H9 (cell line): ENCODE data around the gene APOL5. TPM values are rescaled to one million over a fixed set of nuclear protein-coding genes. Genes with fewer than 3 reads are reported as not detected.
"Not testable (repeated sequence)": the region's sequence is repeated elsewhere in the genome, so short reads cannot be mapped to it uniquely, and the experiment has no call there.

Source experiments
- DNase-seq: peaks from one replicate; pipeline ENCODE4 v3.0.0-alpha.2; 2017
- H2AFZ ChIP-seq: one replicate; pipeline ENCODE4 v1.6.1; 2013; ENCODE audit warnings: mild to moderate bottlenecking, low read length, control low read depth, moderate library complexity
- H2AK5ac ChIP-seq: 2 replicates; pipeline ENCODE4 v1.6.1; 2013; ENCODE audit warnings: low read length, control low read depth, mixed read lengths; ENCODE audit not compliant: insufficient read length
- H2BK120ac ChIP-seq: one replicate; pipeline ENCODE4 v1.6.1; 2013; ENCODE audit warnings: low read depth, mild to moderate bottlenecking, low read length, control low read depth, inconsistent platforms; ENCODE audit not compliant: poor library complexity, severe bottlenecking
- H2BK12ac ChIP-seq: 2 replicates; pipeline ENCODE4 v1.6.1; 2013; ENCODE audit warnings: low read length, control low read depth, mixed read lengths, low read depth; ENCODE audit not compliant: insufficient read length
- H2BK15ac ChIP-seq: 2 replicates; pipeline ENCODE4 v1.6.1; 2013; ENCODE audit warnings: low read depth, low read length, control low read depth
- H2BK20ac ChIP-seq: one replicate; pipeline ENCODE4 v1.6.1; 2013; ENCODE audit warnings: low read depth, mild to moderate bottlenecking, low read length, control low read depth, inconsistent platforms; ENCODE audit not compliant: poor library complexity, severe bottlenecking
- H2BK5ac ChIP-seq: 2 replicates; pipeline ENCODE4 v1.6.1; 2013; ENCODE audit warnings: low read length, control low read depth, mixed read lengths; ENCODE audit not compliant: insufficient read length
- H3K14ac ChIP-seq: 2 replicates; pipeline ENCODE4 v1.6.1; 2013; ENCODE audit warnings: low read length, control low read depth; ENCODE audit not compliant: insufficient read depth
- H3K18ac ChIP-seq: 2 replicates; pipeline ENCODE4 v1.6.1; 2013; ENCODE audit warnings: low read depth, mild to moderate bottlenecking, mixed read lengths, low read length, control low read depth; ENCODE audit not compliant: insufficient read length
- H3K23ac ChIP-seq: 2 replicates; pipeline ENCODE4 v1.6.1; 2013; ENCODE audit warnings: low read length, control low read depth, mixed read lengths, low read depth; ENCODE audit not compliant: insufficient read length
- H3K23me2 ChIP-seq: 2 replicates; pipeline ENCODE4 v1.6.1; 2013; ENCODE audit warnings: low read depth, mild to moderate bottlenecking, mixed read lengths, low read length, control low read depth; ENCODE audit not compliant: insufficient read length, poor library complexity, severe bottlenecking
- H3K27ac ChIP-seq: 2 replicates; pipeline ENCODE4 v1.5.1; 2013; ENCODE audit warnings: low read length, control low read depth, mixed read lengths, low read depth; ENCODE audit not compliant: insufficient read length
- H3K27me3 ChIP-seq: 2 replicates; pipeline ENCODE4 v1.6.1; 2013; ENCODE audit warnings: low read length, control low read depth, inconsistent platforms; ENCODE audit not compliant: insufficient read depth
- H3K4ac ChIP-seq: 2 replicates; pipeline ENCODE4 v1.6.1; 2013; ENCODE audit warnings: low read depth, mild to moderate bottlenecking, control low read depth, inconsistent platforms, low read length, moderate library complexity
- H3K4me1 ChIP-seq: 2 replicates; pipeline ENCODE4 v1.6.1; 2013; ENCODE audit warnings: low read length, control low read depth, inconsistent platforms; ENCODE audit not compliant: insufficient read depth
- H3K4me2 ChIP-seq: 2 replicates; pipeline ENCODE4 v1.6.1; 2013; ENCODE audit warnings: low read length, control low read depth, mixed read lengths; ENCODE audit not compliant: insufficient read length, insufficient read depth
- H3K56ac ChIP-seq: 2 replicates; pipeline ENCODE4 v1.6.1; 2013; ENCODE audit warnings: low read depth, mild to moderate bottlenecking, mixed read lengths, low read length, control low read depth; ENCODE audit not compliant: insufficient read length
- H3K79me1 ChIP-seq: 2 replicates; pipeline ENCODE4 v1.6.1; 2013; ENCODE audit warnings: low read depth, mild to moderate bottlenecking, moderate library complexity, low read length, control low read depth, inconsistent platforms; ENCODE audit not compliant: insufficient read depth, poor library complexity, severe bottlenecking
- H3K79me2 ChIP-seq: 2 replicates; pipeline ENCODE4 v1.6.1; 2013; ENCODE audit warnings: low read length, control low read depth, inconsistent platforms; ENCODE audit not compliant: insufficient read depth
- H3K9ac ChIP-seq: 2 replicates; pipeline ENCODE4 v1.6.1; 2013; ENCODE audit warnings: low read length, control low read depth, mixed read lengths; ENCODE audit not compliant: insufficient read length; ENCODE audit errors: extremely low read depth
- H3K9me3 ChIP-seq: one replicate; pipeline ENCODE4 v1.6.1; 2013; ENCODE audit warnings: low read depth, low read length, inconsistent platforms; ENCODE audit not compliant: control insufficient read depth
- H3T11ph ChIP-seq: one replicate; pipeline ENCODE4 v1.6.1; 2013; ENCODE audit warnings: mild to moderate bottlenecking, low read length, control low read depth, inconsistent platforms
- H4K20me1 ChIP-seq: one replicate; pipeline ENCODE4 v1.6.1; 2013; ENCODE audit not compliant: control insufficient read depth, insufficient read length, insufficient read depth
- H4K5ac ChIP-seq: 2 replicates; pipeline ENCODE4 v1.6.1; 2013; ENCODE audit warnings: low read depth, mild to moderate bottlenecking, mixed read lengths, low read length, control low read depth; ENCODE audit not compliant: insufficient read length
- H4K8ac ChIP-seq: replicated peaks from 2 replicates; pipeline ENCODE4 v1.6.1; 2013; ENCODE audit warnings: low read length, control low read depth, mixed read lengths, low read depth; ENCODE audit not compliant: insufficient read length
- H4K91ac ChIP-seq: 2 replicates; pipeline ENCODE4 v1.6.1; 2013; ENCODE audit warnings: low read depth, mild to moderate bottlenecking, moderate library complexity, mixed read lengths, low read length, control low read depth; ENCODE audit not compliant: insufficient read length
- H3K27ac Mint-ChIP-seq, 3 experiments: 2 replicates in 2 of 3; 3 replicates in 1 of 3; pipeline ENCODE4 v1.8.0; 2020 to 2021; ENCODE audit warnings: mixed read lengths in 3 of 3, mild to moderate bottlenecking in 1 of 3, moderate library complexity in 1 of 3
- H3K27me3 Mint-ChIP-seq: 2 replicates; pipeline ENCODE4 v1.8.0; 2021; ENCODE audit warnings: low read depth, mild to moderate bottlenecking, moderate library complexity, mixed read lengths
- H3K36me3 Mint-ChIP-seq, 3 experiments: 2 replicates in 2 of 3; 3 replicates in 1 of 3; pipeline ENCODE4 v1.8.0; 2020 to 2021; ENCODE audit warnings: low read depth in 3 of 3, mixed read lengths in 3 of 3; ENCODE audit not compliant: insufficient read depth in 1 of 3
- H3K4me1 Mint-ChIP-seq, 2 experiments: 2 replicates each; pipeline ENCODE4 v1.8.0; 2020; ENCODE audit warnings: mixed read lengths in 2 of 2
- H3K4me3 Mint-ChIP-seq, 2 experiments: 2 replicates in 1 of 2; 3 replicates in 1 of 2; pipeline ENCODE4 v1.8.0; 2020 to 2021; ENCODE audit warnings: mild to moderate bottlenecking in 2 of 2, mixed read lengths in 2 of 2, moderate library complexity in 1 of 2
- H3K9me3 Mint-ChIP-seq, 2 experiments: 2 replicates in 1 of 2; 3 replicates in 1 of 2; pipeline ENCODE4 v1.8.0; 2020; ENCODE audit warnings: mild to moderate bottlenecking in 2 of 2, mixed read lengths in 2 of 2, moderate library complexity in 1 of 2
- WGBS: extraction: QIAGEN DNeasy Blood & Tissue Kit; methylation state at CpG from one replicate; pipeline ENCODE4 v1.1.7; 2013; ENCODE audit warnings: missing lambda C conversion rate, low lambda C conversion rate, mixed read lengths; ENCODE audit not compliant: insufficient read length; ENCODE audit errors: extremely low coverage; 5-methylcytosine and 5-hydroxymethylcytosine counted together
- total RNA-seq: library from RNA; stranded (reverse); gene quantifications from 2 replicates; pipeline ENCODE4 v1.2.1, GENCODE V29; 2021
- TF ChIP-seq, protein P1 (sequence below): fragments of 200-600 bp; sonication (generic); conservative IDR thresholded peaks from 3 replicates; pipeline ENCODE4 v1.8.0; 2021; ENCODE audit warnings: antibody characterized with exemption, mild to moderate bottlenecking

APOL5 gene
- total RNA-seq, 1 experiment from 2014 or later: not detected

DNA sequence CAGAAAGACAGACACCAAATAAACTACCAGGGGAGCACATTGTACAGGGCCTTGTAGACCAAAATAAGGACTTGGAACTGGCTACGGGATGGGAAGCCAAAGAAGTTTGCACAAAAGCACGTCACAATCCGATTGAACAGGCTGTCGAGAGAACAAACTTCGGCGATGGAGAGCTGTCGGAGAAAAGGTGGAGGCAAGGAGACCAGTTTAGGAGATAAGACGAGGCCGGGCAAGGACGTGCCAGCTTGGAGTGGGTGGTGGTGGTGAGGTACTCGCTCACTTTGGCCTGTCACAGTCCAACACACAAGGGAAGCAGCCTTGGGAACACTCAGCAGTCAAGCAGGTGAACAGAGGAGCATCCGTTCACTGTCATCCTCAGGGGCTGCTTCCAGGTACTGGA, 19.0 kb downstream of the APOL5 start:
- H2BK15ac ChIP-seq: no peak overlapping the region
- Mint-ChIP-seq H3K9me3 (no peaks in the 10 kb centered on the region; a peak in 1 of 5 replicates), H3K4me1 (peaks cover 17 to 26% of the 10 kb centered on the region in 2 experiments), H3K4me3 (no peak overlapping the region), H3K27ac (peak overlapping the region in 1 of 3 experiments; percentile 55; a peak in 1 of 7 replicates), H3K27me3 (no peaks in the 10 kb centered on the region), H3K36me3 (peaks cover 14 to 25% (median 16%) of the 10 kb centered on the region in 3 experiments)
- no peak overlapping the region for H4K91ac ChIP-seq
- H2BK120ac ChIP-seq: no peak overlapping the region
- H3K14ac ChIP-seq: no peak overlapping the region
- no peak overlapping the region for H2BK5ac ChIP-seq
- no peak overlapping the region for H2AK5ac ChIP-seq
- no peak overlapping the region for H3K27ac ChIP-seq
- H4K8ac ChIP-seq: no peak overlapping the region
- H4K20me1 ChIP-seq: no peaks in the 10 kb centered on the region
- H3K79me1 ChIP-seq: no peaks in the 10 kb centered on the region
- no peak overlapping the region for H2BK12ac ChIP-seq
- TF ChIP-seq, protein P1, sequence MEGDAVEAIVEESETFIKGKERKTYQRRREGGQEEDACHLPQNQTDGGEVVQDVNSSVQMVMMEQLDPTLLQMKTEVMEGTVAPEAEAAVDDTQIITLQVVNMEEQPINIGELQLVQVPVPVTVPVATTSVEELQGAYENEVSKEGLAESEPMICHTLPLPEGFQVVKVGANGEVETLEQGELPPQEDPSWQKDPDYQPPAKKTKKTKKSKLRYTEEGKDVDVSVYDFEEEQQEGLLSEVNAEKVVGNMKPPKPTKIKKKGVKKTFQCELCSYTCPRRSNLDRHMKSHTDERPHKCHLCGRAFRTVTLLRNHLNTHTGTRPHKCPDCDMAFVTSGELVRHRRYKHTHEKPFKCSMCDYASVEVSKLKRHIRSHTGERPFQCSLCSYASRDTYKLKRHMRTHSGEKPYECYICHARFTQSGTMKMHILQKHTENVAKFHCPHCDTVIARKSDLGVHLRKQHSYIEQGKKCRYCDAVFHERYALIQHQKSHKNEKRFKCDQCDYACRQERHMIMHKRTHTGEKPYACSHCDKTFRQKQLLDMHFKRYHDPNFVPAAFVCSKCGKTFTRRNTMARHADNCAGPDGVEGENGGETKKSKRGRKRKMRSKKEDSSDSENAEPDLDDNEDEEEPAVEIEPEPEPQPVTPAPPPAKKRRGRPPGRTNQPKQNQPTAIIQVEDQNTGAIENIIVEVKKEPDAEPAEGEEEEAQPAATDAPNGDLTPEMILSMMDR: no peak
- H3K4ac ChIP-seq: no peak overlapping the region
- H3K56ac ChIP-seq: no peak overlapping the region
- H2AFZ ChIP-seq: no peak overlapping the region
- H2BK20ac ChIP-seq: no peak overlapping the region
- H3K23ac ChIP-seq: no peak overlapping the region
- no peaks in the 10 kb centered on the region for H3K79me2 ChIP-seq
- no peak overlapping the region for H3K9ac ChIP-seq
- no peak overlapping the region for H4K5ac ChIP-seq
- WGBS: no CpG with 5 or more reads among the region's 12 CpGs
- no peak overlapping the region for H3K18ac ChIP-seq
- no peaks in the 10 kb centered on the region for H3K23me2 ChIP-seq
- DNase-seq: no peak
- H3K27me3 ChIP-seq: no peaks in the 10 kb centered on the region
- H3K9me3 ChIP-seq: no peaks in the 10 kb centered on the region
- H3K4me1 ChIP-seq: no peaks in the 10 kb centered on the region
- no peak overlapping the region for H3T11ph ChIP-seq
- H3K4me2 ChIP-seq: no peak overlapping the region

DNA sequence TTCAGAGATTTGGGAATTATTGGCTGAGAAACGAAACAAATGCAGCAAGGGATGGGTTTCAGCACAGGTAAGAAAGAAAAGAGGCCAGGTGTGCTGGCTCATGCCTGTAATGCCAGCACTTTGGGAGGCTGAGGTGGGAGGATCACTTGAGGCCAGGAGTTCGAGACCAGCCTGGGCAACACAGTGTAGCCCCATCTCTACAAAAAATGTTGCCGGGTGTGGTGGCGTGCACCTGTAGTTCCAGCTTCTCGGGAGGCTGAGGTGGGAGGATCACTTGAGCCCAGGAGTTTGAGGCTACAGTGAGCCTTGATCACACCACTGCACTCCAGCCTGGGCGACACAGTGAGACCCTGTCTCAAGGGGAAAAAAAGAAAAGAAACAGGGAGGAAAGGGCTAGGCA, 20.2 kb downstream of the APOL5 start:
- not testable (repeated sequence) for H3K27me3 Mint-ChIP-seq, H3K79me1 ChIP-seq, H4K91ac ChIP-seq, H2AK5ac ChIP-seq, H3K4me3 Mint-ChIP-seq, H2AFZ ChIP-seq, H2BK15ac ChIP-seq, H3T11ph ChIP-seq, H3K27me3 ChIP-seq, H3K14ac ChIP-seq, H4K8ac ChIP-seq, H3K79me2 ChIP-seq, H4K5ac ChIP-seq, H3K4me2 ChIP-seq, H2BK12ac ChIP-seq, H2BK5ac ChIP-seq, H2BK120ac ChIP-seq, H3K18ac ChIP-seq, H3K56ac ChIP-seq, DNase-seq, H3K23ac ChIP-seq, H3K4me1 ChIP-seq, H3K23me2 ChIP-seq, H3K4ac ChIP-seq, H3K27ac ChIP-seq, H4K20me1 ChIP-seq, H3K9ac ChIP-seq, H2BK20ac ChIP-seq, H3K9me3 ChIP-seq, H3K9me3 Mint-ChIP-seq
- WGBS: no CpG with 5 or more reads among the region's 6 CpGs
- Mint-ChIP-seq H3K36me3 (peaks cover 18 to 29% (median 25%) of the 10 kb centered on the region in 3 experiments), H3K4me1 (peaks cover 20 to 35% of the 10 kb centered on the region in 2 experiments), H3K27ac (peak overlapping the region in 1 of 3 experiments; percentile 74; a peak in 1 of 7 replicates)
